MM.1S (cell line): ENCODE data around the gene RUVBL2.
"Not testable (repeated sequence)": the region's sequence is repeated elsewhere in the genome, so short reads cannot be mapped to it uniquely, and the experiment has no call there.

Experiments used
- DNase-seq: peaks from one replicate; pipeline ENCODE4 v3.0.0-alpha.2; 2015
- H2AFZ ChIP-seq: fragments of 300-600 bp; sonication (generic); 2 replicates; pipeline ENCODE4 v1.6.0; 2016; ENCODE audit warnings: antibody characterized with exemption, low read length
- H3F3A ChIP-seq: fragments of 300-600 bp; sonication (generic); 2 replicates; pipeline ENCODE4 v1.6.1; 2016; ENCODE audit warnings: mild to moderate bottlenecking, antibody characterized with exemption, low read length, moderate library complexity, mixed read lengths; ENCODE audit not compliant: insufficient read depth
- H3K27ac ChIP-seq: fragments of 300-600 bp; sonication (generic); 2 replicates; pipeline ENCODE4 v1.5.1; 2016; ENCODE audit warnings: mild to moderate bottlenecking, low read length
- H3K27me3 ChIP-seq: fragments of 300-600 bp; sonication (generic); replicated peaks from 2 replicates; pipeline ENCODE4 v1.6.0; 2016; ENCODE audit warnings: low read length; ENCODE audit not compliant: insufficient read depth
- H3K36me3 ChIP-seq: fragments of 300-600 bp; sonication (generic); replicated peaks from 2 replicates; pipeline ENCODE4 v1.6.1; 2016; ENCODE audit warnings: mild to moderate bottlenecking, low read length, mixed read lengths; ENCODE audit not compliant: insufficient read depth
- H3K4me1 ChIP-seq: fragments of 300-600 bp; sonication (generic); 2 replicates; pipeline ENCODE4 v1.6.1; 2016; ENCODE audit warnings: low read length, mixed read lengths
- H3K4me2 ChIP-seq: fragments of 300-600 bp; sonication (generic); 2 replicates; pipeline ENCODE4 v1.6.0; 2016; ENCODE audit warnings: low read depth, low read length
- H3K4me3 ChIP-seq: fragments of 300-600 bp; sonication (generic); 2 replicates; pipeline ENCODE4 v1.5.1; 2016; ENCODE audit warnings: low read length, mixed read lengths
- H3K79me2 ChIP-seq: fragments of 300-600 bp; sonication (generic); 2 replicates; pipeline ENCODE4 v1.6.1; 2016; ENCODE audit warnings: mixed run types, low read length, mixed read lengths
- H3K9ac ChIP-seq: fragments of 300-600 bp; sonication (generic); 2 replicates; pipeline ENCODE4 v1.6.1; 2016; ENCODE audit warnings: low read length, mixed read lengths
- H3K9me2 ChIP-seq: fragments of 300-600 bp; sonication (generic); replicated peaks from 2 replicates; pipeline ENCODE4 v1.6.1; 2016; ENCODE audit warnings: mild to moderate bottlenecking, low read length, mixed read lengths; ENCODE audit not compliant: insufficient read depth
- H3K9me3 ChIP-seq: fragments of 300-600 bp; sonication (generic); replicated peaks from 2 replicates; pipeline ENCODE4 v1.6.1; 2016; ENCODE audit warnings: mild to moderate bottlenecking, low read length, mixed read lengths; ENCODE audit not compliant: insufficient read depth
- H4K20me1 ChIP-seq: fragments of 300-600 bp; sonication (generic); 2 replicates; pipeline ENCODE4 v1.6.1; 2016; ENCODE audit warnings: mild to moderate bottlenecking, low read length, moderate library complexity, mixed read lengths; ENCODE audit not compliant: insufficient read depth
- CTCF ChIP-seq: fragments of 300-600 bp; sonication (generic); IDR thresholded peaks from 2 replicates; pipeline ENCODE4 v1.5.1; 2016; ENCODE audit warnings: antibody characterized with exemption, low read length, mixed read lengths
- EZH2 ChIP-seq: fragments of 300-600 bp; sonication (generic); optimal IDR thresholded peaks from 2 replicates; pipeline ENCODE3; 2017; ENCODE audit warnings: low read depth, mild to moderate bottlenecking, antibody characterized with exemption, low read length, mixed read lengths
- EZH2phosphoT487 ChIP-seq: fragments of 300-600 bp; sonication (generic); IDR thresholded peaks from 2 replicates; pipeline ENCODE4 v1.6.1; 2018; ENCODE audit warnings: antibody characterized with exemption, low read length

Gene RUVBL2

GRCh38 chr19:49020342-49020741 lies 26.7 kb downstream of the RUVBL2 start:
- Histone ChIP-seq H3K4me1 (no peaks in the 10 kb centered on the region), H3K36me3 (no peaks in the 10 kb centered on the region), H4K20me1 (no peaks in the 10 kb centered on the region), H3K27ac (no peak overlapping the region), H3K9me3 (no peaks in the 10 kb centered on the region), H3K9me2 (no peaks in the 10 kb centered on the region), H3K4me3 (no peak overlapping the region), H3K4me2 (no peak overlapping the region), H3K27me3 (peaks cover 34% of the 10 kb centered on the region), H2AFZ (no peak overlapping the region), H3K79me2 (no peaks in the 10 kb centered on the region), H3F3A (no peaks in the 10 kb centered on the region), H3K9ac (no peak overlapping the region)
- no peak for DNase-seq
- TF ChIP-seq EZH2 (no peak), CTCF (no peak), EZH2phosphoT487 (no peak)

- no peaks in the 10 kb centered on the region for H4K20me1 ChIP-seq
- no peak for DNase-seq
- H3K4me2 ChIP-seq = no peak overlapping the region
- H2AFZ ChIP-seq = 0 out of 2 replicates have a peak overlapping the region, but pooled peaks have one; percentile 27
- H3F3A ChIP-seq = no peaks in the 10 kb centered on the region
- H3K4me1 ChIP-seq = no peaks in the 10 kb centered on the region
- no peak overlapping the region for H3K4me3 ChIP-seq
- peaks cover 34% of the 10 kb centered on the region for H3K27me3 ChIP-seq
- no peaks in the 10 kb centered on the region for H3K9me2 ChIP-seq
- no peak overlapping the region for H3K9ac ChIP-seq
- no peaks in the 10 kb centered on the region for H3K36me3 ChIP-seq
- H3K27ac ChIP-seq = no peak overlapping the region
- no peaks in the 10 kb centered on the region for H3K79me2 ChIP-seq
- no peaks in the 10 kb centered on the region for H3K9me3 ChIP-seq
- TF ChIP-seq EZH2 (no peak), EZH2phosphoT487 (no peak), CTCF (no peak)
These were observed 27.5 kb downstream of the RUVBL2 start for GRCh38 chr19:49020931-49021895.

- Histone ChIP-seq H3K36me3 (no peaks in the 10 kb centered on the region), H3K27me3 (peaks cover 34% of the 10 kb centered on the region), H3K4me2 (no peak overlapping the region), H3K27ac (no peak overlapping the region), H3K4me3 (no peak overlapping the region), H3F3A (no peaks in the 10 kb centered on the region), H4K20me1 (no peaks in the 10 kb centered on the region), H3K9ac (no peak overlapping the region), H3K9me3 (no peaks in the 10 kb centered on the region), H3K4me1 (no peaks in the 10 kb centered on the region), H3K79me2 (no peaks in the 10 kb centered on the region), H2AFZ (no peak overlapping the region), H3K9me2 (no peaks in the 10 kb centered on the region)
- DNase-seq = no peak
- TF ChIP-seq EZH2 (no peak), CTCF (no peak), EZH2phosphoT487 (no peak)
These were observed 28.4 kb downstream of the RUVBL2 start for GRCh38 chr19:49022116-49022515.

- H3K9me2 ChIP-seq, H3K79me2 ChIP-seq, H3K9me3 ChIP-seq, H4K20me1 ChIP-seq, H3K4me2 ChIP-seq, H3F3A ChIP-seq, H3K36me3 ChIP-seq, H3K27ac ChIP-seq, H3K4me3 ChIP-seq, DNase-seq, H3K4me1 ChIP-seq, H3K9ac ChIP-seq, H2AFZ ChIP-seq: not testable (repeated sequence)
- peaks cover 22% of the 10 kb centered on the region for H3K27me3 ChIP-seq
These were observed 30.5 kb downstream of the RUVBL2 start, which contains the start of gene CGB3 for GRCh38 chr19:49024233-49024632. CGB3 (minus strand) TSS chr19:49024333; CDS start chr19:49023971, 362 bp downstream.

- H2AFZ ChIP-seq, H4K20me1 ChIP-seq, DNase-seq, H3K9ac ChIP-seq, H3F3A ChIP-seq, H3K4me3 ChIP-seq, H3K36me3 ChIP-seq, H3K79me2 ChIP-seq, H3K9me3 ChIP-seq, H3K4me2 ChIP-seq, H3K27ac ChIP-seq, H3K9me2 ChIP-seq, H3K4me1 ChIP-seq: not testable (repeated sequence)
- peaks cover 17% of the 10 kb centered on the region; the same call in 1 of the 2 replicates for H3K27me3 ChIP-seq
These were observed 31.4 kb downstream of the RUVBL2 start for GRCh38 chr19:49025088-49025487.
